Activated CD8-positive, alpha-beta T cell treated with anti-CD3 and anti-CD28 coated beads for 36 hours (primary cell): ENCODE data around the gene OR8H1. TPM values are rescaled to one million over a fixed set of nuclear protein-coding genes. Genes with fewer than 3 reads are reported as not detected.

Experiments
- ATAC-seq: fragments of 200-7000 bp; cut with Tn5 transposase; one replicate; pipeline ENCODE4 v1.10.0; 2021; ENCODE audit warnings: mild to moderate bottlenecking, moderate library complexity
- CTCF ChIA-PET: fragments of 350-600 bp; sonication (Branson Sonifier 250); formaldehyde crosslinking; loops from one replicate; lab custom pipeline; 2021; ENCODE audit warnings: antibody characterized with exemption; lab: Charles Lee
- POLR2A ChIA-PET: fragments of 350-600 bp; sonication (Branson Sonifier 250); formaldehyde crosslinking; loops from one replicate; lab custom pipeline; 2021; ENCODE audit warnings: antibody characterized with exemption; lab: Charles Lee
- DNase-seq: peaks from one replicate; pipeline ENCODE4 v3.0.0-alpha.2; 2020
- H3K27ac Mint-ChIP-seq: one replicate; pipeline ENCODE4 v1.8.0; 2021; ENCODE audit warnings: mild to moderate bottlenecking, mixed read lengths
- H3K27me3 Mint-ChIP-seq: one replicate; pipeline ENCODE4 v1.8.0; 2021; ENCODE audit warnings: mixed read lengths
- H3K36me3 Mint-ChIP-seq: one replicate; pipeline ENCODE4 v1.8.0; 2021; ENCODE audit warnings: low read depth, mixed read lengths
- H3K4me1 Mint-ChIP-seq: one replicate; pipeline ENCODE4 v1.8.0; 2021; ENCODE audit warnings: low read depth, mixed read lengths
- H3K4me3 Mint-ChIP-seq: one replicate; pipeline ENCODE4 v1.8.0; 2021; ENCODE audit warnings: mild to moderate bottlenecking, moderate library complexity, mixed read lengths
- H3K9me3 Mint-ChIP-seq: one replicate; pipeline ENCODE4 v1.8.0; 2021; ENCODE audit warnings: mixed read lengths
- intact Hi-C: fragments of 100-400 bp; cut with micrococcal nuclease; formaldehyde crosslinking; loops from one replicate; pipeline ENCODE4 v1.10.0; 2022
- total RNA-seq, 2 experiments: library from RNA; stranded (reverse); gene quantifications; one replicate each; pipeline ENCODE4 v1.2.3, GENCODE V29; 2021
- TF ChIP-seq, protein P1 (sequence below): fragments of 200-600 bp; IDR thresholded peaks from one replicate; pipeline ENCODE4 v1.8.0; 2022; ENCODE audit warnings: antibody characterized with exemption, mild to moderate bottlenecking

OR8H1 gene, protein sequence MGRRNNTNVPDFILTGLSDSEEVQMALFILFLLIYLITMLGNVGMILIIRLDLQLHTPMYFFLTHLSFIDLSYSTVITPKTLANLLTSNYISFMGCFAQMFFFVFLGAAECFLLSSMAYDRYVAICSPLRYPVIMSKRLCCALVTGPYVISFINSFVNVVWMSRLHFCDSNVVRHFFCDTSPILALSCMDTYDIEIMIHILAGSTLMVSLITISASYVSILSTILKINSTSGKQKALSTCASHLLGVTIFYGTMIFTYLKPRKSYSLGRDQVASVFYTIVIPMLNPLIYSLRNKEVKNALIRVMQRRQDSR
- not detected for total RNA-seq

DNA sequence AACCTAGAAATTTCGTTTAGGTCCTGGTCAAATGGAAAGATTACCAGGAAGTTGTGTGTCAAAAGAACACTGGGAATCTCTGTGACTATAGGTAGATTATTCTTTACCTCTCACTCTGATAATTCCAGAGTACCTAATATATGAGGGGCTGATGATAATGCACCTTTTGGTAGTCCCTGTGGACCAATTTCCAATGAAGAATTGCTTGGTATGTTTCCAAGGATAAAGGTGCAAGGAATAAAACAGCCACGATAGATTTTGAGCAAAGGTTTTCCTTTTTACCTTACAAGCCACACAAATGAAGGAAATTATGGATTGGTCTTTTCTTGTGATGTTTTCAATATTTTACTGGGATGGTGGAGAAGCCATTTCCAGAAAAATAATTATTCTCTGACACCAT lies at the start of gene OR8H1:
TSS of gene OR8H1 (minus strand) at position 101 of the 400 bp plus-strand sequence. CDS start 1,192 bp downstream, outside the sequence.
- H3K27me3 Mint-ChIP-seq: no peaks in the 10 kb centered on the region
- H3K27ac Mint-ChIP-seq: no peak within 1 kb of the TSS
- TF ChIP-seq, protein P1, sequence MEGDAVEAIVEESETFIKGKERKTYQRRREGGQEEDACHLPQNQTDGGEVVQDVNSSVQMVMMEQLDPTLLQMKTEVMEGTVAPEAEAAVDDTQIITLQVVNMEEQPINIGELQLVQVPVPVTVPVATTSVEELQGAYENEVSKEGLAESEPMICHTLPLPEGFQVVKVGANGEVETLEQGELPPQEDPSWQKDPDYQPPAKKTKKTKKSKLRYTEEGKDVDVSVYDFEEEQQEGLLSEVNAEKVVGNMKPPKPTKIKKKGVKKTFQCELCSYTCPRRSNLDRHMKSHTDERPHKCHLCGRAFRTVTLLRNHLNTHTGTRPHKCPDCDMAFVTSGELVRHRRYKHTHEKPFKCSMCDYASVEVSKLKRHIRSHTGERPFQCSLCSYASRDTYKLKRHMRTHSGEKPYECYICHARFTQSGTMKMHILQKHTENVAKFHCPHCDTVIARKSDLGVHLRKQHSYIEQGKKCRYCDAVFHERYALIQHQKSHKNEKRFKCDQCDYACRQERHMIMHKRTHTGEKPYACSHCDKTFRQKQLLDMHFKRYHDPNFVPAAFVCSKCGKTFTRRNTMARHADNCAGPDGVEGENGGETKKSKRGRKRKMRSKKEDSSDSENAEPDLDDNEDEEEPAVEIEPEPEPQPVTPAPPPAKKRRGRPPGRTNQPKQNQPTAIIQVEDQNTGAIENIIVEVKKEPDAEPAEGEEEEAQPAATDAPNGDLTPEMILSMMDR: no peak
- DNase-seq (no peak), ATAC-seq (no peak)
- H3K9me3 Mint-ChIP-seq: peaks cover 10% of the 10 kb centered on the region
- no peak within 1 kb of the TSS for H3K4me3 Mint-ChIP-seq
- CTCF ChIA-PET: no interaction called here
- POLR2A ChIA-PET: no interaction called here
- intact Hi-C loops: no loop called here
- no peaks in the 10 kb centered on the region for H3K36me3 Mint-ChIP-seq
- H3K4me1 Mint-ChIP-seq: no peaks in the 10 kb centered on the region

DNA sequence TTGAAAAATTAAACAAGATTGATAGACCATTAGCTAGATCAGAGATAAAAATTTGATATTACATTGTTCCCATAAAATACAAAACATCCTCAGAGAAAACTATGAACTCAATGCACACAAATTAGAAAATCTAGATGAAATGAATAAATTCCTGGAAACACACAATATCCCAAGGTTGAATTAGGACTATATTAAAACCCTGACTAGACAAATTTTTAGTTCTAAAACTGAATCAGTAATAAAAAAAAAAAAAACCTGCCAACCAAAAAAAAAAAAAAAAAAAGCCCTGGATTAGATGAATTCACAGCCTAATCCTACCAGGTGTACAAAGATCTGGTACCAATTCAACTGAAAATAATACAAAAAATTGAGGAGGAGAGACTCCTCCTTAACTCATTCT lies 48.2 kb upstream of the OR8H1 start:
- intact Hi-C loops: no loop called here
- H3K36me3 Mint-ChIP-seq: no peaks in the 10 kb centered on the region
- H3K27me3 Mint-ChIP-seq: no peaks in the 10 kb centered on the region
- peaks cover 35% of the 10 kb centered on the region for H3K9me3 Mint-ChIP-seq
- CTCF ChIA-PET: no interaction called here
- H3K4me1 Mint-ChIP-seq: no peaks in the 10 kb centered on the region
- H3K4me3 Mint-ChIP-seq: no peak overlapping the region
- DNase-seq: no peak
- ATAC-seq: no peak
- TF ChIP-seq, protein P1: no peak
- H3K27ac Mint-ChIP-seq: no peak overlapping the region
- POLR2A ChIA-PET: no interaction called here

DNA sequence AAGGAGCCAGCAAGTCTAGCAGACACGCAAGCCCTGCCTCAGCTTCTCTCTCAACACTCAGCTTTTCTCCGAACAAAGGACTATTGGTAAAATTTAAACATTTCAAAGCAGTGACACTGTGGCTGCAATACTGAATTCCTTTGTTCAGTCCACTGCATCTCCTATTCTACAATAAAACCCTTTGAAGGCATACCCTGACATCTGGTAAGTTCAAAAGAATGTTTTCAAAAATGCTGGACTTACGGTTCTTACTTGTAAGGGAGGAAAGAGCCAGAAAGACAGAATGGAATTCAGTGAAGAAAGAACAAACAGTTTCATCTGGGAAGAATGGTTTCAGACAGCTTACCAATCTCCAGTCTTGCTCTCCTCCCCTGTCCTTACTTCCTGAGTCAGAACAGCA lies 41.1 kb upstream of the OR8H1 start:
- Mint-ChIP-seq H3K9me3 (peaks cover 7% of the 10 kb centered on the region), H3K36me3 (no peaks in the 10 kb centered on the region), H3K27ac (no peak overlapping the region), H3K4me3 (no peak overlapping the region), H3K27me3 (no peaks in the 10 kb centered on the region), H3K4me1 (no peaks in the 10 kb centered on the region)
- CTCF ChIA-PET: no interaction called here
- TF ChIP-seq, protein P1: no peak
- no peak for ATAC-seq
- DNase-seq: no peak
- intact Hi-C loops: no loop called here
- POLR2A ChIA-PET: no interaction called here

DNA sequence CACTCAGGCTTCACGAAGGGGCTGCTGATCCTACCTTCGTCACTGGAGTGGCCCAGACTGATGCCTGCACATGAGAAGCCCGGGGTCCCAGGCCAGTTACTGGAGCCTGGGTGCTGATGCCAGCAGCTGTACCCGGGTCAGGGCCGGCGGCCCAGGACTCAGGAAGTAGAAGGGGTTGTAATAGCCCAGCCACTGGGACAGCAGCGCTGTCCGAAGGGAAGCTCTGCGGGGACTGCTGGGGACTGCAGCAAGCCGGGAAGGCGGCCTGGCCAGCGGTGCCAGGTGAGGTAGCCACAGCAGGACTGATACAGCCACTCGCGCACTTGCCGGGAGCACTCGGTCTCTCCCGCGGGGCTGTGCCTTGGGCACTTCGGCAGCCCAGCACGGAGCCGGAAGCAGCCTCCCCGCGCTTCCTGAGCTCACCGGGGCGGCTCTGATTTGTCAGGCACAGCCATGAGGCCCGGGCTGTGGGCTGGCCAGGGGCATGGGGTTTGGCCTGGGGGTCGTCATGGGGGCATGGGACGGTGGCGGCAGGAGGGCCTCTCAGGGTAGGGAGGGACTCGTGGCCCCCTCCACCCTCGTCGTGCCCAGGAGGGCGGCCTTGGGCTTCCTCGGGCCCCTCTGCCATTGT lies 39.9 kb upstream of the OR8H1 start:
- TF ChIP-seq, protein P1: no peak
- H3K4me3 Mint-ChIP-seq: no peak overlapping the region
- DNase-seq (no peak), ATAC-seq (no peak)
- H3K27me3 Mint-ChIP-seq: no peaks in the 10 kb centered on the region
- no peak overlapping the region for H3K27ac Mint-ChIP-seq
- ChIA-PET CTCF (no interaction called here), POLR2A (no interaction called here)
- no peaks in the 10 kb centered on the region for H3K36me3 Mint-ChIP-seq
- no peaks in the 10 kb centered on the region for H3K4me1 Mint-ChIP-seq
- intact Hi-C loops: no loop called here
- peaks cover 4% of the 10 kb centered on the region for H3K9me3 Mint-ChIP-seq

DNA sequence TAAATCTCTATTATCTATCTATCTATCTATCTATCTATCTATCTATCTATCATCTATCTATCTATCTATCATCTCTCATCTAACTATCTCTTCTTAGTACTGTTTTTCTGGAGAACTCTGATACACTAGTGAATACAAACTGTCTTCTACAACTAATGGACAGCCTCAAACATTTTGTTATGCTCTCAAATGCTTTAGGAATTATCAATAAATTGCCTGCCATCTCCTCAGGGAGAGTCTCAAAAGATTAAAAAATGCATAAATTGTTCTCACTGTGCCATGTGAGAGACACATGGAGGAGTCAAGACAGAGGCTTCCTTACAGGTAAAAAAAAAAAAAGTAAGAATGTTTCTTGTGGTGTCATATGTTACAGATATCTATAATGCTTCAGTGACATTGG lies 22.8 kb upstream of the OR8H1 start, which contains the start of gene OR8K3:
TSS of gene OR8K3 (plus strand) at position 301 of the 400 bp plus-strand sequence. CDS start 3,163 bp downstream, outside the sequence.
- intact Hi-C loops: no loop called here
- TF ChIP-seq, protein P1: no peak
- H3K27ac Mint-ChIP-seq: no peak within 1 kb of the TSS
- ATAC-seq: no peak
- no peaks in the 10 kb centered on the region for H3K36me3 Mint-ChIP-seq
- no peak for DNase-seq
- no peaks in the 10 kb centered on the region for H3K4me1 Mint-ChIP-seq
- ChIA-PET CTCF (no interaction called here), POLR2A (no interaction called here)
- H3K9me3 Mint-ChIP-seq: peaks cover 13% of the 10 kb centered on the region
- H3K27me3 Mint-ChIP-seq: no peaks in the 10 kb centered on the region
- no peak within 1 kb of the TSS for H3K4me3 Mint-ChIP-seq
